Measurements from ENCODE around the gene ATP8B3.

The ATP8B3 gene

GRCh38 chr19:1814391-1814790, 2.3 kb upstream of the ATP8B3 start:
- no peak for DNase-seq (ENCODE audit: low read depth in 2 of 2)
- no peak for TF ChIP-seq CTCF (IDR thresholded peaks at IDR 0.05; ENCODE audit: low read depth, low read length)
- no peak overlapping the region for H3K4me3 ChIP-seq (replicated peaks in 1 of 2; ENCODE audit: low read depth in 2 of 2, low read length in 2 of 2)

GRCh38 chr19:1813192-1814182, 1.4 kb upstream of the ATP8B3 start:
- DNase-seq (ENCODE audit: low read depth in 2 of 2): no peak
- peak overlapping the region; percentile 53 to 58 for H3K4me3 ChIP-seq (replicated peaks in 1 of 2; ENCODE audit: low read depth in 2 of 2, low read length in 2 of 2)
- TF ChIP-seq CTCF (IDR thresholded peaks at IDR 0.05; ENCODE audit: low read depth, low read length): no peak

- peak; percentile 60 for TF ChIP-seq CTCF (IDR thresholded peaks at IDR 0.05; ENCODE audit: low read depth, low read length)
- H3K4me3 ChIP-seq (replicated peaks in 1 of 2; ENCODE audit: low read depth in 2 of 2, low read length in 2 of 2): peak overlapping the region; percentile 53 to 58
- DNase-seq (ENCODE audit: low read depth in 2 of 2): peak; percentile 93 to 96
These were observed 533 bp upstream of the ATP8B3 start for GRCh38 chr19:1812426-1813191.

GRCh38 chr19:1811472-1811894, 593 bp downstream of the ATP8B3 start:
- H3K4me3 ChIP-seq (replicated peaks in 1 of 2; ENCODE audit: low read depth in 2 of 2, low read length in 2 of 2): peak overlapping the region; percentile 42 to 59
- TF ChIP-seq CTCF (IDR thresholded peaks at IDR 0.05; ENCODE audit: low read depth, low read length): no peak
- peak; percentile 24 to 75 for DNase-seq (ENCODE audit: low read depth in 2 of 2)

GRCh38 chr19:1810439-1811160, 1.5 kb downstream of the ATP8B3 start:
- no peak for DNase-seq (ENCODE audit: low read depth in 2 of 2)
- no peak overlapping the region for H3K4me3 ChIP-seq (replicated peaks in 1 of 2; ENCODE audit: low read depth in 2 of 2, low read length in 2 of 2)
- no peak for TF ChIP-seq CTCF (IDR thresholded peaks at IDR 0.05; ENCODE audit: low read depth, low read length)

GRCh38 chr19:1809678-1810077, 2.4 kb downstream of the ATP8B3 start:
- DNase-seq (ENCODE audit: low read depth in 2 of 2): no peak
- no peak overlapping the region for H3K4me3 ChIP-seq (replicated peaks in 1 of 2; ENCODE audit: low read depth in 2 of 2, low read length in 2 of 2)

More at GRCh38 chr19:1809678-1810077, 2.4 kb downstream of the ATP8B3 start:
- no peak for TF ChIP-seq CTCF (IDR thresholded peaks at IDR 0.05; ENCODE audit: low read depth, low read length)
